OCI-LY7 (cell line): ENCODE data around the gene HSD17B4.

Experiments
- EZH2phosphoT487 ChIP-seq: fragments of 200-600 bp; sonication (generic); IDR thresholded peaks from 2 replicates; pipeline ENCODE4 v1.6.1; 2018; ENCODE audit warnings: low read depth, borderline replicate concordance, mild to moderate bottlenecking, mixed run types, antibody characterized with exemption, low read length, moderate library complexity, mixed read lengths
- TF ChIP-seq, protein P1 (sequence below): fragments of 200-600 bp; sonication (generic); conservative IDR thresholded peaks from 2 replicates; pipeline ENCODE4 v1.5.1; 2014; ENCODE audit warnings: mild to moderate bottlenecking, antibody characterized with exemption, low read length, moderate library complexity, mixed read lengths

DNA sequence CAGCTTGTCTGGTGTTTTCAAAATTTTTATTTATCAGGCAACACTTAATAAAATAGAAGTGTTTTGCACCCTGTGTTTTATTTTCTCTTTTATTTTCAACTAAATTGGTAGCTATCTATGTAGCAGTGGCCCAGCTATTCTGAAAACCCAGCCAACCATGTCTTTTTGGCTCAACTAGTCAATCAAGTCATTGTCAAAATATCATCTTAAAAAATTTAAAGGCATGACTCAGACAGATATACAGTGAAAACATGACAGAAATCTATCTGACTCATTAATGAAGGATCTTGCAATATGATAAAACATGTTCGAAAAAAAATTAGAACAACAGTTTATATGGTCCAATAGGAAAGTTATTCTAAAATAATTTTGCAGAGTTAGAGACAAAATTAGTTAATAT lies 75.1 kb downstream of the HSD17B4 start:
- TF ChIP-seq, protein P1, sequence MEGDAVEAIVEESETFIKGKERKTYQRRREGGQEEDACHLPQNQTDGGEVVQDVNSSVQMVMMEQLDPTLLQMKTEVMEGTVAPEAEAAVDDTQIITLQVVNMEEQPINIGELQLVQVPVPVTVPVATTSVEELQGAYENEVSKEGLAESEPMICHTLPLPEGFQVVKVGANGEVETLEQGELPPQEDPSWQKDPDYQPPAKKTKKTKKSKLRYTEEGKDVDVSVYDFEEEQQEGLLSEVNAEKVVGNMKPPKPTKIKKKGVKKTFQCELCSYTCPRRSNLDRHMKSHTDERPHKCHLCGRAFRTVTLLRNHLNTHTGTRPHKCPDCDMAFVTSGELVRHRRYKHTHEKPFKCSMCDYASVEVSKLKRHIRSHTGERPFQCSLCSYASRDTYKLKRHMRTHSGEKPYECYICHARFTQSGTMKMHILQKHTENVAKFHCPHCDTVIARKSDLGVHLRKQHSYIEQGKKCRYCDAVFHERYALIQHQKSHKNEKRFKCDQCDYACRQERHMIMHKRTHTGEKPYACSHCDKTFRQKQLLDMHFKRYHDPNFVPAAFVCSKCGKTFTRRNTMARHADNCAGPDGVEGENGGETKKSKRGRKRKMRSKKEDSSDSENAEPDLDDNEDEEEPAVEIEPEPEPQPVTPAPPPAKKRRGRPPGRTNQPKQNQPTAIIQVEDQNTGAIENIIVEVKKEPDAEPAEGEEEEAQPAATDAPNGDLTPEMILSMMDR, result no peak
- TF ChIP-seq EZH2phosphoT487, result no peak
